ENCODE results near the gene ZBTB32. TPM values are rescaled to one million over a fixed set of nuclear protein-coding genes. Genes with fewer than 3 reads are reported as not detected.

Gene ZBTB32
- total and polyA plus RNA-seq, 2 of the 8 experiments (the other 6 are each of a cell fraction or from before 2014, with no cell fraction given), result 0.11 to 0.50 TPM

DNA sequence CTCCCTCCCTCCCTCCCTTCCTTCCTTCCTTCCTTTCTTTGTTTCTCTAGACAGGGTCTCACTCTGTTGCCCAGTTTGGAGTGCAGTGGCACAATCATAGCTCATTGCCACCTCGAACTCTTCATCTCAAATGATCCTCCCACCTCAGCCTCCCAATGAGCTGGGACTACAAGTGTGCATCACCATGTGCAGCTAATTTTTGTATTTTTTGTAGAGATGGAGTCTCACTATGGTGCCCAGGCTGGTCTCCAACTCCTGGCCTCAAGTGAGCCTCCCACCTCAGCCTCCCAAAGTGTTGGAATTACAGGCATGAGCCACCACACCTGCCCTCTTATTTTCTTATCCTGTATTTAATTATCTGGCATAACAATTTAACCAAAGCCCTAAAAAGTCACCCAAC is 33.7 kb upstream of the ZBTB32 start:
- H3K27me3 ChIP-seq (replicated peaks in 1 of 4; ENCODE audit: control insufficient read depth in 3 of 4, extremely low read depth in 1 of 4, insufficient read depth in 3 of 4, low read length in 3 of 4), result peaks cover 0 to 4% (median 1%) of the 10 kb centered on the region in 4 experiments; a peak in 1 of 7 replicates
- H3K9ac ChIP-seq (replicated peaks in 1 of 4; ENCODE audit: extremely low read depth in 1 of 4, low read depth in 3 of 4, low read length in 3 of 4), result no peak overlapping the region
- no peak overlapping the region for H3K4me2 ChIP-seq (ENCODE audit: insufficient read depth in 1 of 2, low read depth in 2 of 2, low read length in 2 of 2)
- H2BK15ac ChIP-seq (ENCODE audit: low read length), result no peak overlapping the region
- no peaks in the 10 kb centered on the region for H3K9me3 ChIP-seq (ENCODE audit: insufficient read depth in 2 of 2, low read depth in 1 of 2, low read length in 1 of 2)
- no CpG with 5 or more reads among the region's 1 CpG for WGBS, 2 experiments (ENCODE audit: extremely low coverage in 1 of 2, insufficient coverage in 1 of 2, insufficient read length in 1 of 2, insufficient replicate concordance in 2 of 2, low coverage in 1 of 2, low lambda C conversion rate in 2 of 2, missing lambda C conversion rate in 1 of 2)
- H4K8ac ChIP-seq (ENCODE audit: extremely low read depth, insufficient read depth, low read length), result no peak overlapping the region
- no peaks in the 10 kb centered on the region for H3K79me1 ChIP-seq (ENCODE audit: low read depth, low read length)
- no peak overlapping the region for H2BK120ac ChIP-seq (replicated peaks; ENCODE audit: low read depth, low read length)
- H2AFZ ChIP-seq (ENCODE audit: low read length), result no peak overlapping the region
- no peaks in the 10 kb centered on the region; the same call in 1 of the 2 replicates for H3K23me2 ChIP-seq (ENCODE audit: low read depth, low read length)
- H3K27ac ChIP-seq (ENCODE audit: low read depth, low read length), result no peak overlapping the region
- DNase-seq (ENCODE audit: low read depth in 1 of 2, low spot score in 2 of 2) (no peak), FAIRE-seq (no peak)
- H4K5ac ChIP-seq (ENCODE audit: insufficient read length, low read depth, low read length), result no peak overlapping the region
- no peak overlapping the region for H2BK20ac ChIP-seq (ENCODE audit: low read length)
- no peak overlapping the region for H3K56ac ChIP-seq (replicated peaks; ENCODE audit: insufficient read length, low read depth, low read length)
- H3K36me3 ChIP-seq (ENCODE audit: control insufficient read depth in 2 of 4, insufficient read depth in 4 of 4, low read length in 3 of 4), result no peaks in the 10 kb centered on the region
- H4K20me1 ChIP-seq (replicated peaks in 1 of 2; ENCODE audit: control insufficient read depth in 1 of 2, insufficient read depth in 2 of 2, low read length in 2 of 2), result no peaks in the 10 kb centered on the region
- H3K79me2 ChIP-seq (ENCODE audit: control insufficient read depth in 1 of 2, insufficient read depth in 2 of 2, low read length in 2 of 2), result no peaks in the 10 kb centered on the region
- H4K91ac ChIP-seq (replicated peaks; ENCODE audit: insufficient read length, low read length), result no peak overlapping the region
- CTCF ChIA-PET (ENCODE audit: partially characterized antibody), result interaction anchor here (1.1 kb wide), 1 partner anchor 58 kb away, joined by 4 read pairs; the partner anchor contains the start of gene HAUS5
- H3K4ac ChIP-seq (replicated peaks; ENCODE audit: insufficient read length, low read depth, low read length), result no peak overlapping the region
- no peak overlapping the region for H3K4me3 ChIP-seq (ENCODE audit: extremely low read depth in 1 of 4, insufficient read depth in 2 of 4, low read depth in 3 of 4, low read length in 4 of 4)
- peaks cover 0 to 3% (median 0%) of the 10 kb centered on the region in 4 experiments; a peak in 2 of 7 replicates for H3K4me1 ChIP-seq (replicated peaks in 1 of 4; ENCODE audit: control insufficient read depth in 3 of 4, insufficient read depth in 4 of 4, low read length in 3 of 4)
- POLR2A ChIA-PET (ENCODE audit: partially characterized antibody), result interaction anchor here (1.8 kb wide), 1 partner anchor 11 kb away, joined by 7 read pairs; no protein-coding TSS in a partner anchor
- no peak overlapping the region for H3K18ac ChIP-seq (ENCODE audit: extremely low read depth, low read length)
- no peak overlapping the region for H3K23ac ChIP-seq (ENCODE audit: insufficient read length)
- H3K14ac ChIP-seq (ENCODE audit: insufficient read length), result no peak overlapping the region
- no peak overlapping the region for H2AK5ac ChIP-seq (ENCODE audit: low read depth, low read length)
- H2BK5ac ChIP-seq (ENCODE audit: low read depth, low read length), result no peak overlapping the region
- H2BK12ac ChIP-seq (ENCODE audit: low read depth, low read length), result no peak overlapping the region
- no peak for TF ChIP-seq TBP (IDR thresholded peaks at IDR 0.05; ENCODE audit: low read depth, low read length)
- no peak for TF ChIP-seq POLR2A (IDR thresholded peaks at IDR 0.05; ENCODE audit: control extremely low read depth in 1 of 2, low read depth in 2 of 2, low read length in 2 of 2)
- TF ChIP-seq BACH1 (IDR thresholded peaks at IDR 0.05; ENCODE audit: low read length), result no peak
- no peak for TF ChIP-seq SIN3A (conservative IDR thresholded peaks at IDR 0.05 in 1 of 2, IDR thresholded peaks at IDR 0.05 in 1 of 2; ENCODE audit: low read depth in 1 of 2, low read length in 2 of 2)
- no peak for TF ChIP-seq NANOG (IDR thresholded peaks at IDR 0.05; ENCODE audit: insufficient read depth, low read depth, low read length, poor library complexity, severe bottlenecking)
- no peak for TF ChIP-seq CEBPB (IDR thresholded peaks at IDR 0.05; ENCODE audit: low read depth, low read length)
- TF ChIP-seq KDM1A (IDR thresholded peaks at IDR 0.05; ENCODE audit: borderline replicate concordance, low read length), result no peak
- no peak for TF ChIP-seq SIRT6 (IDR thresholded peaks at IDR 0.05; ENCODE audit: low read length)
- no peak for TF ChIP-seq TCF12 (IDR thresholded peaks at IDR 0.05; ENCODE audit: low read depth, low read length)
- no peak for TF ChIP-seq CBX5 (IDR thresholded peaks at IDR 0.05; ENCODE audit: low read depth, low read length)
- TF ChIP-seq, protein P1, sequence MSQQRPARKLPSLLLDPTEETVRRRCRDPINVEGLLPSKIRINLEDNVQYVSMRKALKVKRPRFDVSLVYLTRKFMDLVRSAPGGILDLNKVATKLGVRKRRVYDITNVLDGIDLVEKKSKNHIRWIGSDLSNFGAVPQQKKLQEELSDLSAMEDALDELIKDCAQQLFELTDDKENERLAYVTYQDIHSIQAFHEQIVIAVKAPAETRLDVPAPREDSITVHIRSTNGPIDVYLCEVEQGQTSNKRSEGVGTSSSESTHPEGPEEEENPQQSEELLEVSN (IDR thresholded peaks at IDR 0.05), result no peak
- TF ChIP-seq KDM4A (IDR thresholded peaks at IDR 0.05; ENCODE audit: low read depth, low read length, severe bottlenecking), result no peak
- TF ChIP-seq RBBP5 (IDR thresholded peaks at IDR 0.05; ENCODE audit: borderline replicate concordance, low read depth, low read length), result no peak
- TF ChIP-seq, protein P2, sequence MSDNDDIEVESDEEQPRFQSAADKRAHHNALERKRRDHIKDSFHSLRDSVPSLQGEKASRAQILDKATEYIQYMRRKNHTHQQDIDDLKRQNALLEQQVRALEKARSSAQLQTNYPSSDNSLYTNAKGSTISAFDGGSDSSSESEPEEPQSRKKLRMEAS (IDR thresholded peaks at IDR 0.05), result no peak
